Common myeloid progenitor, CD34-positive (primary cell): ENCODE measurements around the gene PLCH1.

Experiments used
- CTCF ChIA-PET: fragments of 350-600 bp; sonication (Branson Sonifier 250); formaldehyde crosslinking; loops from one replicate; lab custom pipeline; 2021; ENCODE audit warnings: antibody characterized with exemption; lab: Charles Lee
- POLR2A ChIA-PET: fragments of 350-600 bp; sonication (Branson Sonifier 250); formaldehyde crosslinking; loops from one replicate; lab custom pipeline; 2021; ENCODE audit warnings: antibody characterized with exemption; lab: Charles Lee
- DNase-seq, 3 donors: peaks; one replicate each; pipeline versions ENCODE4 v3.0.0 to v3.0.0-alpha.2; 2013
- H3K27ac ChIP-seq, 2 experiments: 1 replicate in 1 of 2; 2 replicates in 1 of 2; pipeline ENCODE4 v1.7.0; 2013; ENCODE audit warnings: inconsistent platforms in 2 of 2, low read length in 2 of 2, mild to moderate bottlenecking in 2 of 2, low read depth in 1 of 2, moderate library complexity in 1 of 2; ENCODE audit not compliant: severe bottlenecking in 2 of 2, insufficient read depth in 1 of 2, poor library complexity in 1 of 2
- H3K27me3 ChIP-seq, 5 experiments: replicated peaks in 2 of 5; 1 replicate in 3 of 5; 2 replicates in 2 of 5; pipeline versions ENCODE4 v1.6.1 to v1.7.0; 2013; ENCODE audit warnings: low read length in 4 of 5, mild to moderate bottlenecking in 2 of 5, moderate library complexity in 2 of 5, inconsistent platforms in 1 of 5; ENCODE audit not compliant: insufficient read depth in 5 of 5, control insufficient read depth in 4 of 5
- H3K36me3 ChIP-seq, 4 experiments: 1 replicate in 2 of 4; 2 replicates in 2 of 4; pipeline versions ENCODE4 v1.6.1 to v1.7.0; 2013; ENCODE audit warnings: low read length in 3 of 4, control low read depth in 1 of 4, mild to moderate bottlenecking in 1 of 4; ENCODE audit not compliant: control insufficient read depth in 4 of 4, insufficient read depth in 4 of 4
- H3K4me1 ChIP-seq, 4 experiments: 1 replicate in 3 of 4; 2 replicates in 1 of 4; pipeline versions ENCODE4 v1.6.1 to v1.7.1; 2013; ENCODE audit warnings: low read length in 3 of 4, mild to moderate bottlenecking in 3 of 4, control low read depth in 1 of 4, inconsistent platforms in 1 of 4, moderate library complexity in 1 of 4; ENCODE audit not compliant: control insufficient read depth in 4 of 4, insufficient read depth in 4 of 4; ENCODE audit errors: control extremely low read depth in 1 of 4
- H3K4me3 ChIP-seq, 7 experiments: 1 replicate in 4 of 7; 2 replicates in 3 of 7; pipeline versions ENCODE4 v1.5.1 to v1.7.0; 2013; ENCODE audit warnings: mild to moderate bottlenecking in 7 of 7, low read length in 6 of 7, moderate library complexity in 6 of 7, inconsistent platforms in 2 of 7, low read depth in 2 of 7, control low read depth in 1 of 7; ENCODE audit not compliant: insufficient read depth in 4 of 7, control insufficient read depth in 1 of 7; ENCODE audit errors: extremely low read depth in 1 of 7
- H3K9me3 ChIP-seq, 5 experiments: 1 replicate in 4 of 5; 2 replicates in 1 of 5; pipeline versions ENCODE4 v1.6.1 to v1.7.1; 2013; ENCODE audit warnings: low read length in 4 of 5, mild to moderate bottlenecking in 2 of 5, inconsistent platforms in 1 of 5, low read depth in 1 of 5, moderate library complexity in 1 of 5; ENCODE audit not compliant: control insufficient read depth in 4 of 5, insufficient read depth in 2 of 5; ENCODE audit errors: control extremely low read depth in 1 of 5
- WGBS: methylation state at CpG from one replicate; pipeline ENCODE4 v1.1.5; 2013; ENCODE audit not compliant: insufficient coverage; 5-methylcytosine and 5-hydroxymethylcytosine counted together

The PLCH1 gene

DNA sequence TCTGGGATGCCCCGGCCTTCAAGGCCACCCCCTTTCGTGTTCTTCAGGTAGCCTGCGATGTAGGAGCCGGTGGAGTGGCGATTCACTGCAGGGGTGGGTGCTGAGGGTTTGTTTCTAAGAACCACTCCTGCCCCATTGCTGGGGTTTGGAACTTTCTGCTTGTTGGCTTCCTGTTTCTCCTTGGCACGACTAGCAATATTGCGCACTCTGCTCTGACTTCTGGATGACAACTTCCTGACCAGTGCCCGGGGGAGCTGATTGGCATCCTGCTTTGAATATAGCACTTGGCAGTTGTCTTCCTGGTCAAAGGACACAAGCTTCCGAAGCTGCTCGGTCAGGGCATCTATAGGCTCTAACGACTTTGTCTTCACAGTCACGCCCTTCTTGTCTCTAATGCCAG, 263.8 kb downstream of the PLCH1 start:
- H3K27me3 ChIP-seq: no peaks in the 10 kb centered on the region
- peaks cover 0 to 7% (median 0%) of the 10 kb centered on the region in 5 experiments for H3K9me3 ChIP-seq
- H3K36me3 ChIP-seq: peaks cover 2 to 28% (median 3%) of the 10 kb centered on the region in 4 experiments
- H3K4me3 ChIP-seq: no peak overlapping the region
- no peak overlapping the region for H3K27ac ChIP-seq
- WGBS: 77% methylated on average over 12 of the region's 12 CpGs
- POLR2A ChIA-PET: no interaction called here
- no peak for DNase-seq
- no peaks in the 10 kb centered on the region for H3K4me1 ChIP-seq
- CTCF ChIA-PET: no interaction called here

- 91% methylated on average over 2 of the region's 2 CpGs for WGBS
- Histone ChIP-seq H3K27ac (no peak overlapping the region), H3K4me1 (no peaks in the 10 kb centered on the region), H3K27me3 (no peaks in the 10 kb centered on the region), H3K4me3 (no peak overlapping the region), H3K36me3 (peaks cover 0 to 5% (median 0%) of the 10 kb centered on the region in 4 experiments), H3K9me3 (peaks cover 0 to 21% (median 2%) of the 10 kb centered on the region in 5 experiments)
- no peak for DNase-seq
- ChIA-PET POLR2A (no interaction called here), CTCF (no interaction called here)
These were observed 279.2 kb downstream of the PLCH1 start for GRCh38 chr3:155465664-155466063.

DNA sequence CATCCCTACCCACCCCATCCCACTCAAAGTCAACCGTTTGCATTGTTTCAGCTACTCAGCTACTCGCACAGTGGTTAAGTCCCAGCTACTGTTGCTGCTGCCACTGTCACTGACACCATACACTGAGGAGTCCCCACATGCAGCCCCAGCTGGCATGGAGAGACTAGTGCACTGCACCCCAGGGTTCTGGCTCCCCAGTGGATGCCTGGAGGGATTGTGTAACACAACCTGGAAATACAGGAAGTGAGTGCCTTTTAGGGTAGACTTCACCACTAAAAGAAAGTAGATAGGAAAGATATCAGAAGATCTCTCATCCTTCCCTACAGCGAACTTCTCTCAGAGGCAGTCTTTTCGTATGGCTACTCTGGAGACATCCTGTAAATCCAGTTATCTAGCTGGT, 282.2 kb downstream of the PLCH1 start:
- POLR2A ChIA-PET: no interaction called here

GRCh38 chr3:155457591-155457990, 287.3 kb downstream of the PLCH1 start:
- CTCF ChIA-PET: no interaction called here
- WGBS: 100% methylated on average over 2 of the region's 4 CpGs

More for the DNA sequence above, 282.2 kb downstream of the PLCH1 start:
- Histone ChIP-seq H3K9me3 (peaks cover 0 to 13% (median 2%) of the 10 kb centered on the region in 5 experiments), H3K36me3 (peaks cover 0 to 5% (median 0%) of the 10 kb centered on the region in 4 experiments), H3K4me1 (no peaks in the 10 kb centered on the region), H3K4me3 (no peak overlapping the region), H3K27ac (no peak overlapping the region), H3K27me3 (no peaks in the 10 kb centered on the region)
- 100% methylated on average over 1 of the region's 4 CpGs for WGBS
- CTCF ChIA-PET: no interaction called here
- no peak for DNase-seq

DNA sequence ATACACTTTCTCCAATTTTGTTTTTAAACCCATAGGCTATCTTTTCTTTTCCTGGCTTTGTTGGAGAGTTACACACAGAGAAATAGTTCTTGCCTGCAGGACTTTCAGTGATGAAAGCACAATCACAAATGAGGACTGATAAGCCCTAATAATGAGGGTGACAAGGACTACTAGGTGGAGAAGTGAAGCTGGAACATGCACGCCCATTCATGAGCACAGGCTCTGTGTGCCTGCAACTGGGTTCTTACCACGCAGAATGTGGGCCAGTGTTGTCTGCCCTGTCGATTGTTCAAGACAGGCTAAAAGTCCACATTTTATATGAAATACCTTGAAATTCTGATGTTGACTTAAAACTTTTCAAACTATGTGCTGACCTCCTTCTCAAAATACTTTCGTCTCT, 289.1 kb downstream of the PLCH1 start:
- ChIA-PET POLR2A (no interaction called here), CTCF (no interaction called here)
- no peaks in the 10 kb centered on the region for H3K27me3 ChIP-seq
- no peak for DNase-seq
- no peaks in the 10 kb centered on the region for H3K36me3 ChIP-seq
- no peak overlapping the region for H3K27ac ChIP-seq
- H3K4me3 ChIP-seq: no peak overlapping the region
- no peaks in the 10 kb centered on the region for H3K9me3 ChIP-seq
- 95% methylated on average over 4 of the region's 4 CpGs for WGBS
- H3K4me1 ChIP-seq: no peaks in the 10 kb centered on the region

More at GRCh38 chr3:155457591-155457990, 287.3 kb downstream of the PLCH1 start:
- Histone ChIP-seq H3K4me1 (no peaks in the 10 kb centered on the region), H3K4me3 (no peak overlapping the region), H3K27ac (no peak overlapping the region), H3K27me3 (no peaks in the 10 kb centered on the region), H3K36me3 (no peaks in the 10 kb centered on the region), H3K9me3 (no peaks in the 10 kb centered on the region)
- no peak for DNase-seq
- POLR2A ChIA-PET: no interaction called here

DNA sequence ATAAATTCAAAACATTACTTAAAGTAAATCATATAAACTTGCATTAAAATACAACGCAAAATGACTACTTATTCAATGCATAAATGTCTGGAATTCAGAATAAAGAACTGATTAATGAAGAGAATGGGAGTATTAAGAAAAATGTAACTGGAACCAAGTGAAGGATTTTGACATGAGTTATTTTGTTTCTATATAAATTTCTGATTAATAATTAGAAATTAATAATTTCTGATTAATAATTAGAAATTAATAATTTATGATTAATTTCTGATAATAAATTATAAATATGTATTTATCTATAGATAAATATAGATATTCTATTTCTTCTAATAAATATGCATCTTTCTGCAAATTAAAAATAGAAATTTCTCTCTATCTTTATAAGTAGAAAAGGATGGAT, 291.4 kb downstream of the PLCH1 start:
- no peak for DNase-seq
- Histone ChIP-seq H3K27me3 (no peaks in the 10 kb centered on the region), H3K9me3 (no peaks in the 10 kb centered on the region), H3K27ac (no peak overlapping the region), H3K36me3 (no peaks in the 10 kb centered on the region), H3K4me1 (no peaks in the 10 kb centered on the region), H3K4me3 (no peak overlapping the region)
- POLR2A ChIA-PET: no interaction called here
- no CpG with 5 or more reads among the region's 1 CpG for WGBS
- CTCF ChIA-PET: no interaction called here

DNA sequence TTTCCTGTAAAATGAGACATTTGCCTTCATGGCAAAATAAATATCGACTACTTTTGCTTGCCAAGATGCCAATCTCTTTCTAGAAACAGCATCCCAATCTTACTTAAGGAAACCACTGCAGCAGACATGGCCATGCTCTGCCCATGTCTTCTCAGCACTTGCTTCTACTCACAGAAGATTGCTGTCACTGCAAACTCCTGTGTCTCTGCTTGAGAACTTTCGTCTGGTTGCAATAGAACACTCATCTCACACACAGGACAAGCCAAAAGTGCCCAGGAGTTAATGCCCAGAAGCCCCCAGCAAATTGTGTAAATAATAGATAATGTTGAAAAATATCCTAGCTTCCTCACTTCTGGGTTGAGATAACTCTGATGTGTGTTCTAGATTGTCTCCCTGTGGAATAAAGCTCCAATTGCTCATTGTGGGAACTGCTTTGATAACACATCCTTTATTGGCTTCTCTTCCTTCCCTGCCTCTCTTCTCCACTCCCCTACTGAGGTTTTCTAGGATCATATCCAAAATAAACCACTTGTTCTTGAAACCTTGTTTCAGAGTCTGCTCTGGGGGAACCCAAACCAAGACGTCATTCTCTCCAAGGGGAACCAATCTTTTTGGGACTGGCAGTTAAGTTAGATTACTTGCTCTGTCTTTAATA, 295.1 kb downstream of the PLCH1 start:
- ChIA-PET CTCF (no interaction called here), POLR2A (no interaction called here)
- Histone ChIP-seq H3K27ac (no peak overlapping the region), H3K36me3 (no peaks in the 10 kb centered on the region), H3K4me3 (no peak overlapping the region), H3K27me3 (no peaks in the 10 kb centered on the region), H3K4me1 (no peaks in the 10 kb centered on the region), H3K9me3 (no peaks in the 10 kb centered on the region)
- WGBS: 92% methylated on average over 1 of the region's 3 CpGs
- DNase-seq: no peak
